GM12875 (cell line): ENCODE data around the gene PTPN20.

Experiments
- H3K4me3 ChIP-seq: one replicate; pipeline ENCODE4 v1.5.1; 2011; ENCODE audit warnings: low read depth, low read length, control low read depth
- TF ChIP-seq, protein P1 (sequence below): IDR thresholded peaks from 2 replicates; pipeline ENCODE4 v1.5.1; 2011; ENCODE audit warnings: low read depth, mild to moderate bottlenecking, control low read depth, inconsistent platforms, low read length, moderate library complexity, borderline replicate concordance; ENCODE audit not compliant: insufficient read depth

PTPN20 gene

DNA sequence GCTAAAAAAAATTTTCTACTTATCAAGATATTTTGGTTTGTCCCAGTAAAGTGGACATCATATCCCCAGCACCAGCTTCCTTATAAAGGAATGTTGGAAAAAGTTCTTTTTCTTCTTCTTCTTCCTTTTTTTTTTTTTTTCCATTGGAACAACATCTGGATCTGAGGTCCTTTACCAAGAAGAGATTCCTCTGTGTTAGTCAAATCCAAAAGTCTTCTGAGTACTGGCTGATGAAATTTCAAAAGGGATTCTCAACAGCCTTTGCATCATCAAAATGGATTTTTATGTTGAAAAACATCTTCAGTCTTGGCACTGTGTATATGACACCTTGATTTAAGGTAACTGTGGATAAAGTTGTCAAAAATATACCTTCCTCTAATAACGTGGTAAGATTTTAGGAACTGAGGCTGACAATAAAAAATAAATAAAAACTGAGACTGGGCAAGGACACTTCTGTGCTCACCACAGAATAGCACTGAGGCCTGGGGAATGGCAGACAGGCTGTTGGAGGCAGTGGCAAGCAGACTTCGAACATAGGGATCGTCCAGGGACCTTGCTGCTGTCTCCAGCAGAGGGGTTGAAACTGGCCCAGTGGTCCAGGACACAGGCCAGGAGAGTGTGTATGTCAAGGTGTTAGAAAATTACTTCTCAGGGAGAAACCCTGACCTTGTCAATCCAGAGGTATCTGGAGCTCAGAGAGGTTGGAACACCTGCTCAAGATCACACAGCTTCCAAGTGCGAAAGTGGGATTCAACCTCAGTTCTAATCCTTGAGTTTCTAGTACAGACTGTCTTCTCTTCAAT is 130.4 kb downstream of the PTPN20 start:
- TF ChIP-seq, protein P1, sequence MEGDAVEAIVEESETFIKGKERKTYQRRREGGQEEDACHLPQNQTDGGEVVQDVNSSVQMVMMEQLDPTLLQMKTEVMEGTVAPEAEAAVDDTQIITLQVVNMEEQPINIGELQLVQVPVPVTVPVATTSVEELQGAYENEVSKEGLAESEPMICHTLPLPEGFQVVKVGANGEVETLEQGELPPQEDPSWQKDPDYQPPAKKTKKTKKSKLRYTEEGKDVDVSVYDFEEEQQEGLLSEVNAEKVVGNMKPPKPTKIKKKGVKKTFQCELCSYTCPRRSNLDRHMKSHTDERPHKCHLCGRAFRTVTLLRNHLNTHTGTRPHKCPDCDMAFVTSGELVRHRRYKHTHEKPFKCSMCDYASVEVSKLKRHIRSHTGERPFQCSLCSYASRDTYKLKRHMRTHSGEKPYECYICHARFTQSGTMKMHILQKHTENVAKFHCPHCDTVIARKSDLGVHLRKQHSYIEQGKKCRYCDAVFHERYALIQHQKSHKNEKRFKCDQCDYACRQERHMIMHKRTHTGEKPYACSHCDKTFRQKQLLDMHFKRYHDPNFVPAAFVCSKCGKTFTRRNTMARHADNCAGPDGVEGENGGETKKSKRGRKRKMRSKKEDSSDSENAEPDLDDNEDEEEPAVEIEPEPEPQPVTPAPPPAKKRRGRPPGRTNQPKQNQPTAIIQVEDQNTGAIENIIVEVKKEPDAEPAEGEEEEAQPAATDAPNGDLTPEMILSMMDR: no peak

DNA sequence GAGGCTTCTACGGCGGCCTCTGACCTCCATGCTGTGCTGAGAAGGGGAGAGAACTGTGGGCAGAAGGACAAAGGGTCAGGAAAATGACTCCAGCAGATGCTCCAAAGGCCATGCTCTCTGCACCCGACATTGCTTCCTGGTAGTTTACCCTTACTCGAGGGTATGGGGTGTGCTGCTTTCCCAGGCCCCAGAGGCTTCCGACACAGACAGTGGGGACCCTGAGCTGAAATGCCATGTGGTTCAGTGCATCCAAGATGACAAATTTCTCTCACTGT is 130.9 kb downstream of the PTPN20 start:
- TF ChIP-seq, protein P1: no peak
- no peak overlapping the region for H3K4me3 ChIP-seq

More for the DNA sequence above, 130.4 kb downstream of the PTPN20 start:
- H3K4me3 ChIP-seq: no peak overlapping the region

DNA sequence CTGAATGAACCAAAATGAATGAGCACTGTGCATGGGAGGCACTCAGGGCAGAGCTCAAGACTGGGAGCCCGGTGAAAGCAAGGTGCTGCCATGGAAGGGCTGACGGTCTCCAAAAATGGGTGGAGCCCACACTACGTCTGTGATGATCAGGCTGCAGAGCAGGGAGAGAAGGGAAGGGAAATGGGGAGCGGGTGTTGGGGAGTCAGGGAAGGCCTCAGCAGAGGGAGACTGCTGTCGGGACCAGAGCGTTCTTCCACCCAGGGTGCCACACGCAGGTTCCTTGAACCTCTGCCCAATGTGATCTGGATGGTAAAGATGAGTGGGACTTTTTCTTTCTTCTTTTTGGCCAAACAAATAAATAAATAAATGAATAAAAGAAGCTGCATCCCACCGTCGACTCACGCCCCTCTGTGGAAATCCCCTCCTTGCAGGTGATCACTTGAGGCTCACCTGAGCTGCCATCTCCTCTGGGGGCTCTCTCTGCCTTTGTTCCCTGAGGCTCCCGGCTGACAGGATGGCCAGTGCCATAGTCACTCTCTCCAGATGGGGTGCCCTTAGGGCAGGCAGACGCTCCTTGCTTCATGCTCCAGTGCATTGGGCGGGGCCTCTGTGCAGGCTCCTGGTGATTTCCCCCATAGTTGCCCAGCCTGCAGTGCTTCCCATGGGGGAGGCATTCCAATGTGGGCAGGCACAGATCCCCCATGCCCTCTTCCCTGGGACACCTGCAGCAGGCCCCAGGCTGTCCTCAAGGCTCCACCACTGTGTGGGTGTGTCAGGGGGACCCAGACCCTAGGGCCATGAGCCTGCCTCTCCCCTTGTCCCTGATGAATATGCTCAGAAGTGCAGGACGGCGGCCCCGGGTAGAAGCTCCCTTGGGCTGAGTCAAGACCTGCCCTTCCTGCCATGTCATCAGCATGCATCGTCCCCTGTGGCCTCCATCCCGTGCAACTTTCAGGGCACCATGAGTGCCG is 131.8 kb downstream of the PTPN20 start:
- no peak overlapping the region for H3K4me3 ChIP-seq
- TF ChIP-seq, protein P1: no peak

DNA sequence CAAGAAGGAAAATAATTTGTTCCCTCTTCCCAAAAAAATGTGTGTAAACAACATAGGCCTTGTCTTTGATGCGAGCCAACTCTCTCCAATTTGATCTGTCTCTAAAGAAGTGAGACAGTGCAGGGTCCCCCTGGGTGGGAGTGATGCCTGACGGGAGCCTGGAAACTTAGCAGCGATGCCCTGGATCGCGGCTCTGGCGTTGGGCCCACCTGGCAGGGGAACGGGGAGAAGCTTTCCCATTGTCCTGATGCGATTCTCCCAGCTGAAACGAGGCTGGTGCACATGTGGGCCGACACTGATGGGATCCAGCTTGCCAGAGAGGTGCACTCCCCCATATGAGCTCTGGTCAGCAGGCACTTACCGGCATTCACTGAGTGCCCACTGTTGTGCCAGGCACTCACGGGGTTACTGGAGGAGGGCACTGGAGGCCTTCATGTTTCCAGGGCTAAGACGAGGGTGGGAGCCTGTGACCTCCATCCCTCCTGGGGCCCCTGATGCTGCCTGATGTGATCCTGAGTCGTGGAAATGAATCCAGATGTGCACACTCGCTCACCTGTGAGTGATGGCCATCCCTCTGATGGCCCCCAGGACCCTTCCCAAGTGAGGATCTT is 132.8 kb downstream of the PTPN20 start:
- TF ChIP-seq, protein P1: no peak

DNA sequence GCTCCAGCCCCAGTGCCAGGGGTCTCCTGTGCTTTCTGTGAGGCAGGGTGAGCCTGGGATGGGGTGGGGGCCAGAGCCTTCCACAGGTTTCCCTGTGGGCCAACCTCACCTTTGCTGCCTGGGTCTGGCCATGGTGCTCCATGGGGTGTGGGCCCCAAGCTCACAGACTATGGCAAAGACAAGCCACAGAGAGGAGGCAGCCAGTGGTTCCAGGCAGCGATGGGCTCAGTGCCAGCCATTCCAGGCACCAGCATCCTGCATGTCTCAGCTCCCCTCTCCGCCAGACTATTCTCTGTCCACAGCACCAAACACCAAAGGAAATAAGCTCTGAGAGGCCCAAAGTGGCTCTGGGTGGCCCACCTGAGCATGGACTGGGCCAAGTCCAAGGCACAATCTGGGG is 133.5 kb downstream of the PTPN20 start:
- H3K4me3 ChIP-seq: no peak overlapping the region
- TF ChIP-seq, protein P1: no peak

More for the DNA sequence above, 132.8 kb downstream of the PTPN20 start:
- no peak overlapping the region for H3K4me3 ChIP-seq

DNA sequence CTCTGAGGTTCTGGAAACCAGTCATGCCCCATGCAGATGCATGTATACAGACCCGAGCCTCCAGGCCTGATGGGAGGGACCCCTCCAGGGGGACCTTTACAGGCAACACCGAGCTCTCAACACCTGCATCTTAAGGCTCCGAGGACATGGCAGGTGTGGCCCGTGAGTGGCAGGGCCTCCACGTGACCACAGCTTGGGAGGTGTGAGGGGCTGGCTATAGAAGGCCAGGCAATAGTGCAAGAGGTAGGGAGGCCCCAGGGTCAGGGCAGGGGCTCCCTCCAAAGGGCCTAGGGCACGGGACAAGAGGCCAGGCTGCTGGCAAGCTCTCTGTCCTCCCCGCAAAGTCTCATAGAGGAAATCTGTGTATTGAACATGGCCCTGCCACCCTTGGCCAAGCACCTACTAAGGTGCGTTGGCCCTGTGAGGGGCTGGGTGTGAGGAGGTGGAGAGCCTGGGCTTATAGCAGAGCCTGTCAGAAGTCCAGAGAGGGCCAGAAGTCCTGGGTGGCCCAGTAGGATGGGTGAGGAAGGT is 134.2 kb downstream of the PTPN20 start:
- TF ChIP-seq, protein P1: no peak

More for the DNA sequence above, 134.2 kb downstream of the PTPN20 start:
- no peak overlapping the region for H3K4me3 ChIP-seq
